Cardiac muscle cell (in vitro differentiated cells and primary cell): ENCODE data around the gene EXTL1. TPM values are rescaled to one million over a fixed set of nuclear protein-coding genes. Genes with fewer than 3 reads are reported as not detected.
A peak's percentile ranks its signal among the peaks of the same experiment; 100 is the strongest.

Source experiments
- DNase-seq, 2 donors: peaks; one replicate each; pipeline versions ENCODE4 v3.0.0 to v3.0.0-alpha.2; 2010 to 2017; ENCODE audit warnings: low read depth in 1 of 2, low spot score in 1 of 2
- H3K27ac ChIP-seq: fragments of 200-600 bp; sonication (generic); 2 replicates; pipeline ENCODE4 v1.5.1; 2016
- H3K27me3 ChIP-seq: fragments of 200-600 bp; sonication (generic); 2 replicates; pipeline ENCODE4 v1.6.0; 2016; ENCODE audit warnings: control low read depth
- H3K36me3 ChIP-seq: fragments of 200-600 bp; sonication (generic); 2 replicates; pipeline ENCODE4 v1.5.1; 2016; ENCODE audit warnings: control low read depth
- H3K4me1 ChIP-seq: fragments of 200-600 bp; sonication (generic); 2 replicates; pipeline ENCODE4 v1.8.1; 2017; ENCODE audit warnings: low read depth, mild to moderate bottlenecking, mixed run types
- H3K4me3 ChIP-seq: fragments of 200-600 bp; sonication (generic); 2 replicates; pipeline ENCODE4 v1.5.1; 2016; ENCODE audit warnings: mild to moderate bottlenecking
- H3K9me3 ChIP-seq: fragments of 200-600 bp; sonication (generic); 2 replicates; pipeline ENCODE4 v1.5.1; 2017; ENCODE audit warnings: low read depth, mild to moderate bottlenecking, control low read depth
- polyA plus RNA-seq: library from polyadenylated mRNA; unstranded; fragments of >200 nt; fragmentation: Nextera tagmentation; extraction: Ambion mirVana; gene quantifications from 2 replicates; pipeline ENCODE4 v1.2.1, GENCODE V29; 2016
- total RNA-seq: library from RNA; depleted of rRNA; stranded (reverse); fragments of >200 nt; gene quantifications from 2 replicates; pipeline ENCODE4 v1.2.3, GENCODE V29; 2016
- TF ChIP-seq, protein P1 (sequence below): IDR thresholded peaks from 2 replicates; pipeline ENCODE4 v1.5.1; 2012; ENCODE audit warnings: low read depth, mild to moderate bottlenecking, low read length

Gene EXTL1
- total and polyA plus RNA-seq, 2 experiments from 2014 or later: 10.0 to 10.1 TPM

DNA sequence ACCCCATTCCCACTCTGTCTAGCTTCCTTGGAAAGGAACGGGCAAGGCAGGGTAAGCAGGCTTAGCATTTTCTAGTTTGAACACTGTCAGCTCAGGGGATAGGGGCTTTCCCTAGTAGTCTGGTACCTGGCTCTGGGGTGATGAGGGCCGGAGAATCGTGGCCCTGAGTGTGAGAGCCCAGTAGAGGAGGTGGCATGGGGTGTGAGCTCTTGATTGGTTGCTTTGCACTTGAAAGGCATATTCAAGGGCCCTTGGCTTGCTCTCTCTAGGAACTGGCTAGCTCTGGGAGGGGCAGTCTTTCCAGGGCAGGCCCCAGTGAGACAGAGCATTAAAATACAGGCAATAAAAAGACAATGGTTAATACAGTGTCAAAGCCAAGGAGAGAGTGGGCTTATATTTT, 10.8 kb upstream of the EXTL1 start:
- Histone ChIP-seq H3K9me3 (no peaks in the 10 kb centered on the region), H3K27me3 (no peaks in the 10 kb centered on the region), H3K4me1 (peaks cover 4% of the 10 kb centered on the region), H3K36me3 (no peaks in the 10 kb centered on the region), H3K27ac (no peak overlapping the region), H3K4me3 (no peak overlapping the region)
- no peak for DNase-seq
- TF ChIP-seq, protein P1, sequence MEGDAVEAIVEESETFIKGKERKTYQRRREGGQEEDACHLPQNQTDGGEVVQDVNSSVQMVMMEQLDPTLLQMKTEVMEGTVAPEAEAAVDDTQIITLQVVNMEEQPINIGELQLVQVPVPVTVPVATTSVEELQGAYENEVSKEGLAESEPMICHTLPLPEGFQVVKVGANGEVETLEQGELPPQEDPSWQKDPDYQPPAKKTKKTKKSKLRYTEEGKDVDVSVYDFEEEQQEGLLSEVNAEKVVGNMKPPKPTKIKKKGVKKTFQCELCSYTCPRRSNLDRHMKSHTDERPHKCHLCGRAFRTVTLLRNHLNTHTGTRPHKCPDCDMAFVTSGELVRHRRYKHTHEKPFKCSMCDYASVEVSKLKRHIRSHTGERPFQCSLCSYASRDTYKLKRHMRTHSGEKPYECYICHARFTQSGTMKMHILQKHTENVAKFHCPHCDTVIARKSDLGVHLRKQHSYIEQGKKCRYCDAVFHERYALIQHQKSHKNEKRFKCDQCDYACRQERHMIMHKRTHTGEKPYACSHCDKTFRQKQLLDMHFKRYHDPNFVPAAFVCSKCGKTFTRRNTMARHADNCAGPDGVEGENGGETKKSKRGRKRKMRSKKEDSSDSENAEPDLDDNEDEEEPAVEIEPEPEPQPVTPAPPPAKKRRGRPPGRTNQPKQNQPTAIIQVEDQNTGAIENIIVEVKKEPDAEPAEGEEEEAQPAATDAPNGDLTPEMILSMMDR: no peak

- Histone ChIP-seq H3K4me1 (peaks cover 22% of the 10 kb centered on the region), H3K9me3 (no peaks in the 10 kb centered on the region), H3K36me3 (no peaks in the 10 kb centered on the region), H3K4me3 (no peak overlapping the region), H3K27me3 (no peaks in the 10 kb centered on the region), H3K27ac (peak overlapping the region; percentile 1)
- DNase-seq: no peak
- TF ChIP-seq, protein P1: no peak
These were observed 8.7 kb upstream of the EXTL1 start for GRCh38 chr1:26012864-26013263.

- TF ChIP-seq, protein P1: no peak
- H3K4me3 ChIP-seq: no peak overlapping the region
- H3K4me1 ChIP-seq: peaks cover 26% of the 10 kb centered on the region
- no peaks in the 10 kb centered on the region for H3K9me3 ChIP-seq
- no peaks in the 10 kb centered on the region for H3K27me3 ChIP-seq
- no peak overlapping the region for H3K27ac ChIP-seq
- no peak for DNase-seq
- H3K36me3 ChIP-seq: no peaks in the 10 kb centered on the region
These were observed 7.4 kb upstream of the EXTL1 start for GRCh38 chr1:26014179-26014578.

DNA sequence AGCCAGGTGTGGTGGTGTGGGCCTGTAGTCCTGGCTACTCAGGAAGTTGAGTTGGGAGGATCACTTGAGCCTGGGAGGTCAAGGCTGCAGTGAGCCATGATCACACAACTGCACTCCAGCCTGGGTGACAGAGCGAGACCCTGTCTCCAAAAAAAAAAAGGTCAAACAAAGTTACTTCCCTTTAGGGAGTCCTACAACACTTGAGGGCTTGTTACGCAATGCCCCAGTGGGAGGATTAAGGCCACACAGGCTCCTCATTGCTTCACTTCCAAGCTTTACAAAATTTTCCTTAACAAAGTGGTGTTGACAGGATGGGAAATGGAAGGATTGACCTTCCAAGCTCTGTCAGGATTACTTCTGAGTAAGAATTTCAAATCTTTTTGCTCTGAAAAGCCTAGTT, 6.2 kb upstream of the EXTL1 start:
- TF ChIP-seq, protein P1: no peak
- Histone ChIP-seq H3K4me3 (no peak overlapping the region), H3K36me3 (no peaks in the 10 kb centered on the region), H3K9me3 (no peaks in the 10 kb centered on the region), H3K27ac (no peak overlapping the region), H3K27me3 (no peaks in the 10 kb centered on the region), H3K4me1 (peaks cover 26% of the 10 kb centered on the region)
- peak in 1 of 2 donors; percentile 90 for DNase-seq

- no peaks in the 10 kb centered on the region for H3K27me3 ChIP-seq
- no peak overlapping the region for H3K4me3 ChIP-seq
- peaks cover 35% of the 10 kb centered on the region for H3K4me1 ChIP-seq
- no peaks in the 10 kb centered on the region for H3K9me3 ChIP-seq
- TF ChIP-seq, protein P1: no peak
- no peak for DNase-seq
- no peaks in the 10 kb centered on the region for H3K36me3 ChIP-seq
- H3K27ac ChIP-seq: peak overlapping the region; percentile 94
These were observed 5.2 kb upstream of the EXTL1 start for GRCh38 chr1:26016258-26016952.
